ENCODE results near the gene USP19. TPM values are rescaled to one million over a fixed set of nuclear protein-coding genes. Genes with fewer than 3 reads are reported as not detected.

Gene USP19
- total RNA-seq (2022; extraction: Qiagen RNA extraction; ENCODE audit: low read depth) = 20.0 to 26.9 TPM (median 23.7 TPM) in 5 replicates

GRCh38 chr3:49120438-49121131 lies at the start of gene USP19:
USP19 (minus strand) TSS chr3:49120823; CDS start chr3:49119145, 1,678 bp downstream.

GRCh38 chr3:49165771-49166751 lies 45.4 kb upstream of the USP19 start, which contains the start of gene CCDC71:
CCDC71 (minus strand) TSS chr3:49166331; CDS start chr3:49164208, 2,123 bp downstream.

GRCh38 chr3:49132437-49133225 lies 12.0 kb upstream of the USP19 start, which contains the start of gene LAMB2:
LAMB2 (minus strand) TSS chr3:49133050; CDS start chr3:49132867, 183 bp downstream.

GRCh38 chr3:49104427-49105291 lies 16.0 kb downstream of the USP19 start, which contains the start of gene QARS1:
QARS1 (minus strand) TSS chr3:49104757; CDS start chr3:49104733, 24 bp downstream.

GRCh38 chr3:49093853-49094767 lies 26.5 kb downstream of the USP19 start, which contains the start of gene QRICH1:
QRICH1 (minus strand) TSS chr3:49094071; CDS start chr3:49077017, 17,054 bp downstream.

Other genes with a start within 250 kb of the USP19 start
- 9.9 to 11.8 TPM (median 10.8 TPM) in 5 replicates for gene SLC25A20, start 221.9 kb downstream of the USP19 start, total RNA-seq (2022; extraction: Qiagen RNA extraction; ENCODE audit: low read depth)
- 58.2 to 64.1 TPM (median 62.6 TPM) in 5 replicates for gene ARIH2, start 202.0 kb downstream of the USP19 start, total RNA-seq (2022; extraction: Qiagen RNA extraction; ENCODE audit: low read depth)
- gene P4HTM, start 130.6 kb downstream of the USP19 start, total RNA-seq (2022; extraction: Qiagen RNA extraction; ENCODE audit: low read depth) = 11.7 to 19.5 TPM (median 18.6 TPM) in 5 replicates
- gene WDR6, start 113.4 kb downstream of the USP19 start, total RNA-seq (2022; extraction: Qiagen RNA extraction; ENCODE audit: low read depth) = 68.1 to 80.6 TPM (median 71.0 TPM) in 5 replicates
- 16.7 to 25.0 TPM (median 24.7 TPM) in 5 replicates for gene DALRD3, start 102.2 kb downstream of the USP19 start, total RNA-seq (2022; extraction: Qiagen RNA extraction; ENCODE audit: low read depth)
- gene NDUFAF3, start 98.7 kb downstream of the USP19 start, total RNA-seq (2022; extraction: Qiagen RNA extraction; ENCODE audit: low read depth) = 50.1 to 90.6 TPM (median 82.5 TPM) in 5 replicates
- gene IMPDH2, start 91.4 kb downstream of the USP19 start, total RNA-seq (2022; extraction: Qiagen RNA extraction; ENCODE audit: low read depth) = 154 to 174 TPM (median 168 TPM) in 5 replicates
- gene QRICH1, start 26.8 kb downstream of the USP19 start, total RNA-seq (2022; extraction: Qiagen RNA extraction; ENCODE audit: low read depth) = 37.3 to 42.6 TPM (median 38.8 TPM) in 5 replicates
- gene QARS1, start 16.1 kb downstream of the USP19 start, total RNA-seq (2022; extraction: Qiagen RNA extraction; ENCODE audit: low read depth) = 124 to 161 TPM (median 149 TPM) in 5 replicates
- 75.5 to 100.0 TPM (median 84.8 TPM) in 5 replicates for gene LAMB2, start 12.2 kb upstream of the USP19 start, total RNA-seq (2022; extraction: Qiagen RNA extraction; ENCODE audit: low read depth)
- gene CCDC71, start 45.5 kb upstream of the USP19 start, total RNA-seq (2022; extraction: Qiagen RNA extraction; ENCODE audit: low read depth) = 10.1 to 17.1 TPM (median 13.0 TPM) in 5 replicates
- gene KLHDC8B, start 50.8 kb upstream of the USP19 start, total RNA-seq (2022; extraction: Qiagen RNA extraction; ENCODE audit: low read depth) = 4.1 to 5.5 TPM (median 4.5 TPM) in 5 replicates
- gene C3orf62, start 156.4 kb upstream of the USP19 start, total RNA-seq (2022; extraction: Qiagen RNA extraction; ENCODE audit: low read depth) = 1.8 to 2.6 TPM (median 2.3 TPM) in 5 replicates
- 11.3 to 14.8 TPM (median 13.9 TPM) in 5 replicates for gene USP4, start 219.2 kb upstream of the USP19 start, total RNA-seq (2022; extraction: Qiagen RNA extraction; ENCODE audit: low read depth)
- gene GPX1, start 237.5 kb upstream of the USP19 start, total RNA-seq (2022; extraction: Qiagen RNA extraction; ENCODE audit: low read depth) = 244 to 303 TPM (median 289 TPM) in 5 replicates